WTC11 (cell line): ENCODE results near the gene INO80B.

Experiments
- CTCF ChIP-seq: fragments of 200-600 bp; IDR thresholded peaks from 2 replicates; pipeline ENCODE4 v1.8.0; 2022; ENCODE audit warnings: antibody characterized with exemption
- ELF4 ChIP-seq: sonication (generic); formaldehyde crosslinking; IDR thresholded peaks from 2 replicates; pipeline ENCODE4 v1.8.1; 2022; ENCODE audit warnings: low read depth, mild to moderate bottlenecking, moderate library complexity, missing genetic modification reagents
- NR1H2 ChIP-seq: sonication (generic); formaldehyde crosslinking; IDR thresholded peaks from 2 replicates; pipeline ENCODE4 v1.9.0; 2021; ENCODE audit warnings: mild to moderate bottlenecking, moderate library complexity, missing genetic modification reagents
- OVOL2 ChIP-seq: fragments of 250-450 bp; sonication (Bioruptor Pico); IDR thresholded peaks from 2 replicates; pipeline ENCODE4 v1.9.0; 2021; ENCODE audit warnings: mild to moderate bottlenecking, borderline replicate concordance
- ZNF263 ChIP-seq: sonication (generic); formaldehyde crosslinking; IDR thresholded peaks from 2 replicates; pipeline ENCODE4 v1.8.1; 2022; ENCODE audit warnings: low read depth, mild to moderate bottlenecking, moderate library complexity, missing genetic modification reagents
- ZSCAN18 ChIP-seq: fragments of 250-450 bp; sonication (Bioruptor Pico); IDR thresholded peaks from 2 replicates; pipeline ENCODE4 v2.1.2; 2022; ENCODE audit warnings: mild to moderate bottlenecking, moderate library complexity
- TF ChIP-seq, protein P1 (sequence below): fragments of 250-450 bp; sonication (Bioruptor Pico); IDR thresholded peaks from 2 replicates; pipeline ENCODE4 v1.8.0; 2021; ENCODE audit warnings: mild to moderate bottlenecking
- TF ChIP-seq, protein P2 (sequence below): sonication (generic); formaldehyde crosslinking; IDR thresholded peaks from 2 replicates; pipeline ENCODE4 v1.8.0; 2022; ENCODE audit warnings: missing genetic modification reagents

- TF ChIP-seq CTCF (no peak), NR1H2 (CRISPR knock-in tag) (no peak), ELF4 (CRISPR knock-in tag) (no peak), ZSCAN18 (no peak), OVOL2 (no peak), ZNF263 (CRISPR knock-in tag) (no peak)
- TF ChIP-seq, protein P1, sequence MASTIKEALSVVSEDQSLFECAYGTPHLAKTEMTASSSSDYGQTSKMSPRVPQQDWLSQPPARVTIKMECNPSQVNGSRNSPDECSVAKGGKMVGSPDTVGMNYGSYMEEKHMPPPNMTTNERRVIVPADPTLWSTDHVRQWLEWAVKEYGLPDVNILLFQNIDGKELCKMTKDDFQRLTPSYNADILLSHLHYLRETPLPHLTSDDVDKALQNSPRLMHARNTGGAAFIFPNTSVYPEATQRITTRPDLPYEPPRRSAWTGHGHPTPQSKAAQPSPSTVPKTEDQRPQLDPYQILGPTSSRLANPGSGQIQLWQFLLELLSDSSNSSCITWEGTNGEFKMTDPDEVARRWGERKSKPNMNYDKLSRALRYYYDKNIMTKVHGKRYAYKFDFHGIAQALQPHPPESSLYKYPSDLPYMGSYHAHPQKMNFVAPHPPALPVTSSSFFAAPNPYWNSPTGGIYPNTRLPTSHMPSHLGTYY (CRISPR knock-in tag), result no peak
- TF ChIP-seq, protein P2, sequence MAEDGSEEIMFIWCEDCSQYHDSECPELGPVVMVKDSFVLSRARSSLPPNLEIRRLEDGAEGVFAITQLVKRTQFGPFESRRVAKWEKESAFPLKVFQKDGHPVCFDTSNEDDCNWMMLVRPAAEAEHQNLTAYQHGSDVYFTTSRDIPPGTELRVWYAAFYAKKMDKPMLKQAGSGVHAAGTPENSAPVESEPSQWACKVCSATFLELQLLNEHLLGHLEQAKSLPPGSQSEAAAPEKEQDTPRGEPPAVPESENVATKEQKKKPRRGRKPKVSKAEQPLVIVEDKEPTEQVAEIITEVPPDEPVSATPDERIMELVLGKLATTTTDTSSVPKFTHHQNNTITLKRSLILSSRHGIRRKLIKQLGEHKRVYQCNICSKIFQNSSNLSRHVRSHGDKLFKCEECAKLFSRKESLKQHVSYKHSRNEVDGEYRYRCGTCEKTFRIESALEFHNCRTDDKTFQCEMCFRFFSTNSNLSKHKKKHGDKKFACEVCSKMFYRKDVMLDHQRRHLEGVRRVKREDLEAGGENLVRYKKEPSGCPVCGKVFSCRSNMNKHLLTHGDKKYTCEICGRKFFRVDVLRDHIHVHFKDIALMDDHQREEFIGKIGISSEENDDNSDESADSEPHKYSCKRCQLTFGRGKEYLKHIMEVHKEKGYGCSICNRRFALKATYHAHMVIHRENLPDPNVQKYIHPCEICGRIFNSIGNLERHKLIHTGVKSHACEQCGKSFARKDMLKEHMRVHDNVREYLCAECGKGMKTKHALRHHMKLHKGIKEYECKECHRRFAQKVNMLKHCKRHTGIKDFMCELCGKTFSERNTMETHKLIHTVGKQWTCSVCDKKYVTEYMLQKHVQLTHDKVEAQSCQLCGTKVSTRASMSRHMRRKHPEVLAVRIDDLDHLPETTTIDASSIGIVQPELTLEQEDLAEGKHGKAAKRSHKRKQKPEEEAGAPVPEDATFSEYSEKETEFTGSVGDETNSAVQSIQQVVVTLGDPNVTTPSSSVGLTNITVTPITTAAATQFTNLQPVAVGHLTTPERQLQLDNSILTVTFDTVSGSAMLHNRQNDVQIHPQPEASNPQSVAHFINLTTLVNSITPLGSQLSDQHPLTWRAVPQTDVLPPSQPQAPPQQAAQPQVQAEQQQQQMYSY (CRISPR knock-in tag), result no peak
Measured at GRCh38 chr2:74499267-74499939, 44.5 kb downstream of the INO80B start, which contains the start of gene LBX2.
